ENCODE results near the gene DCAF6.
A peak's percentile ranks its signal among the peaks of the same experiment; 100 is the strongest.
"Not testable (repeated sequence)": the region's sequence is repeated elsewhere in the genome, so short reads cannot be mapped to it uniquely, and the experiment has no call there.

The DCAF6 gene, protein sequence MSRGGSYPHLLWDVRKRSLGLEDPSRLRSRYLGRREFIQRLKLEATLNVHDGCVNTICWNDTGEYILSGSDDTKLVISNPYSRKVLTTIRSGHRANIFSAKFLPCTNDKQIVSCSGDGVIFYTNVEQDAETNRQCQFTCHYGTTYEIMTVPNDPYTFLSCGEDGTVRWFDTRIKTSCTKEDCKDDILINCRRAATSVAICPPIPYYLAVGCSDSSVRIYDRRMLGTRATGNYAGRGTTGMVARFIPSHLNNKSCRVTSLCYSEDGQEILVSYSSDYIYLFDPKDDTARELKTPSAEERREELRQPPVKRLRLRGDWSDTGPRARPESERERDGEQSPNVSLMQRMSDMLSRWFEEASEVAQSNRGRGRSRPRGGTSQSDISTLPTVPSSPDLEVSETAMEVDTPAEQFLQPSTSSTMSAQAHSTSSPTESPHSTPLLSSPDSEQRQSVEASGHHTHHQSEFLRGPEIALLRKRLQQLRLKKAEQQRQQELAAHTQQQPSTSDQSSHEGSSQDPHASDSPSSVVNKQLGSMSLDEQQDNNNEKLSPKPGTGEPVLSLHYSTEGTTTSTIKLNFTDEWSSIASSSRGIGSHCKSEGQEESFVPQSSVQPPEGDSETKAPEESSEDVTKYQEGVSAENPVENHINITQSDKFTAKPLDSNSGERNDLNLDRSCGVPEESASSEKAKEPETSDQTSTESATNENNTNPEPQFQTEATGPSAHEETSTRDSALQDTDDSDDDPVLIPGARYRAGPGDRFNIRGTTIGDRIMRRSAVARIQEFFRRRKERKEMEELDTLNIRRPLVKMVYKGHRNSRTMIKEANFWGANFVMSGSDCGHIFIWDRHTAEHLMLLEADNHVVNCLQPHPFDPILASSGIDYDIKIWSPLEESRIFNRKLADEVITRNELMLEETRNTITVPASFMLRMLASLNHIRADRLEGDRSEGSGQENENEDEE

DNA sequence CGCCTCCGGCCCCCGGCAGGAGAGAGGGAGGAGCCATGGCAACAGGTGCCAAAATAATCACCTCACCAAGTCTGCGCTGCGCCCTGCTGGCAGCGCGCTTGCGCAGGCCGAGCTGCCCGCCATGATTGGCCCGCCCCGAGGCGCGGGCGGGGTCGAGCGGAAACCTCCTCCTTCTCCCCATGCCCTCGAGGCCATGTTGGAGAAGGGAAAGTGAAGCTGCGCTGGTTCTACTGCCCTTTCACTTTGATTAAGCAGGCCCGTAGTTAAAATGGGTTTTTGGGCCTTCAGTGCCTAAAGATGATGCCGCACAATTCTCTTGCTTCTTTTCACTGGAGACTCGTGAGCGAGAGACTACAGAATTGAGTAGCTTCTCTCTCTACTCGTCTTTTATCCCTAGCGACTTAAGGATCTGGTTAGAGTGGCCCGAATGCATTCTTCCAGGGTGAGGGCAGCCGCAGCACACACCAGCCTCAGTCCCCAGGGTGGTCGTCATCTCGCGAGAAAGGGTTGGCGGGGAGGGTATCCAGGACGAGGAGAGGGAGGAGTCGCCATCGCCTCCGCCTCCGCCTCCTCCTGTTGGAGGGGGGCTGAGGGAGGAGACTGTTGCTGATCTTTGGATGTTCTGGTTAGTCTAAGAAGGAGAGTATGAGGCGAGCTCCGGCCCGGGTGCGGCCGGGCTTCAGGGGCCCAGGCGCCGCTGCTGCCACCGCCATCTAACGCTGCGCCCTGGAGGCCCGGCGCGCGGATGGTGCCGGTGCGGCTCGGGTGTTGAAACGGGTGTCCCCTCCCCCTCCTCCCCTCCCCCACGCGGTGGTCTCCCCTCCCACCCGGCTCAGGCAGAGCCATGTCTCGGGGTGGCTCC lies at the start of gene DCAF6:
DCAF6 (plus strand) TSS at position 616 of the 862 bp plus-strand sequence; CDS start at position 845, 229 bp downstream.
- peak; percentile 96 to 97 for DNase-seq

DNA sequence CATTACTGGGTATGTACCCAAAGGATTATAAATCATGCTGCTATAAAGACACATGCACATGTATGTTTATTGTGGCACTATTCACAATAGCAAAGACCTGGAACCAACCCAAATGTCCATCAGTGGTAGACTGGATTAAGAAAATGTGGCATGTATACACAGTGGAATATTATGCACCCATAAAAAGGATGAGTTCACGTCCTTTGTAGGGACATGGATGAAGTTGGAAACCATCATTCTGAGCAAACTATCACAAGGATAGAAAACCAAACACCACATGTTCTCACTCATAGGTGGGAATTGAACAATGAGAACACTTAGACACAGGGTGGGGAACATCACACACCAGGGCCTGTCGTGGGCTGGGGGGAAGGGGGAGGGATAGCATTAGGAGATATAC lies 49.3 kb upstream of the DCAF6 start:
- not testable (repeated sequence) for DNase-seq

DNA sequence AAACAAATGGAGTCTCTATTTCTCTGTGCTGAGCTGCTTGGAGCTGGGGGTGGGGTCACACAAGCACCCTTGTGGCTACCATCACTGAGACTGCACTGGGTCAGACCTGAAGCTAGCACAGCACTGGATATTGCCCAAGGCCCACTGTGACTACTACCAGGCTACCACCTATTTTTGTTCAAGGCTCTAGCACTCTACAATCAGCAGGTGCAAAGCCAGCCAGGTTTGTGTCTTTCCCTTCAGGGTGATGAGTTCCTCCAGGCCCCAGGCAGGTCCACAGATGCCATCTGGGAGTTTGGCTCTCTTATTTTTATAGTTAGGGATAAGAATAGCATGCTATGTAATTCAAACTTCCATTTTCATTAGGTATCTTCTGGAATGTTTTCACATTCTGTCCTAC lies 46.1 kb upstream of the DCAF6 start:
- DNase-seq = no peak

DNA sequence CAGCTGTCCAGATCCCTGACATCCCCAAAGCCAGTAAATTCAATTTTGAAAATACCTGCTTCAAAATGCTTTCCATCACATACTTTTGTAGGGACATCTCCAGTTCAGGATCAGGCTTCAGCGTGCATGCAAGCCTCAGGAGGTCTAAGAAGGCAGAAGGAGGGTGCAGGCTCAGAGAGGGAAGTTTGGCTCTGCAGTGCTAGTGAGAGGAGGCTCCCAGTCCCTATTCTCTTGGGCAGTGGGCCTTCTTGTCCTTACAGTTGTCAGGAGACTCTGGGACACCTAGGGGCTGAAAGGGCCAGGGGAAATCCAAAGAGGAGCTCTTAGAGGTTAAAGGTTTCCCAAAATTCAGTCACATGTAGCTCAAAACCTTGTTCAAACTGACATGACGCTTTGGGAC lies 42.7 kb upstream of the DCAF6 start:
- DNase-seq = no peak

DNA sequence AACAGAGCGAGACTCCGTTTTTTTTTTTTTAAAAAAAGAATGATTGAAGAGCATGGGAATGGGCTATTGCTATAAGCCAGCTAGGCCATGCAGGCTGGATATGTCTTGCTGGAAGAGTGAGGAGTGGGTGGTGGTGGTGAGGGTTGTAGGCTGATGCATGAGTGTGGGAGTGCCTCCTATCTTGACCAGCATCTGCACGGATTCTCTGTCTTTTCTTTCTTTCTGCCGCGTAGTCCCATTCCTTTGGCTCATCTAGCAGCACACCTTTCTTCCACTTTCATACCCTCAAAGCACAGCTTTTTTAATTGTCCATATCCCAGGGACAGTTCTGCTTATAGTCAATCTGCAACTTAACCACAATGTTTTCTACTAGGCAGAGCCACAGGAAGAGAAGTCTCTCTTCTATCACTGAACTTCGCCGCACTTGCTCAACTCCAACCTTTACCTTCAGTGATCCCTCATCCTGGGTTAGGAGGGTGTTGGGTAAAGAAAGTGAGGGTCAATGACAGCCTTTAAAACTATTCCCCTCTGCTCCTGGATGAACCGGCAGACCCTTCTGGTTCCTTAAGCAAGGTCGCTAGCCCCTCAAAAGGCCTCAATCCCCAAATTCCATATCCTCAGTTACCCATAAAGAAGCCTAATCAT lies 37.8 kb upstream of the DCAF6 start:
- DNase-seq = no peak

DNA sequence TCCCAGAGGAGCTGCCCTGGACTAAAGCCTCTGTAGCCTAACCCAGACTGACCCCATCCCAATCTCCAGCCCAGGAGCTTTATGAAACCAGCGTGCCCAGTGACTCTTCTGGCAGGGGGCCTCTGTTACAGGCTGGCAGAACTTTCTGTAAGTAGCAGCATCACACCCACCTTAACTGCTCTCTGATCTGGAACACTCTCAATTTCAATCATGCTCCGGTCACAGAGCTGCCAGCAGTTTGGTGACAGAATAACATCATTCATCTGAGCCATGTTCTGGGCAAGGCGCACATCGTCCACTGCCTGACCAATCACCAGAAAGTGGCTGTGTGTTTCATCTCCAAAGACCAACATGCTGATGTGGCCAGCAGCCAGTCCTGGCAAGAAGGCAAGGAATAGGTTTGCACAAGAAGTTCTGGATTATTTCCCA lies 37.2 kb upstream of the DCAF6 start:
- no peak for DNase-seq

DNA sequence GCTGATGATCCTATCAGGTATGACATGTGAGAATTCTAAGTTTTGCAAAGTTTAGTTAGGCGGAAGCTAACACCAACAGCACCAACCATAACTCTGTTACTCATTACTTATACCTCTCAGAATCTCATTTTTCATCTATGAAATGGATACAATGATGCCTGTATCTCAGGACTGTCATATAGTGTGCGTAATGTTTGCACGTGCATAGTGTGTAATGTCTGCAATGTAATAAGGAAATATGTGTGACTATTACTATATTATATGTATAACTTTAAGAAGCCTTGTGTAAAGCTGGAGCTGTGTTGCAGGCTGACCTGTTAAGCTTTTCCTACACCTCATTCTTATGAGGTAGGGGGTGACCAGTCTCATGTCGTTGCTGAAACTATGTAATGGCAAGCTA lies 35.6 kb upstream of the DCAF6 start:
- no peak for DNase-seq

DNA sequence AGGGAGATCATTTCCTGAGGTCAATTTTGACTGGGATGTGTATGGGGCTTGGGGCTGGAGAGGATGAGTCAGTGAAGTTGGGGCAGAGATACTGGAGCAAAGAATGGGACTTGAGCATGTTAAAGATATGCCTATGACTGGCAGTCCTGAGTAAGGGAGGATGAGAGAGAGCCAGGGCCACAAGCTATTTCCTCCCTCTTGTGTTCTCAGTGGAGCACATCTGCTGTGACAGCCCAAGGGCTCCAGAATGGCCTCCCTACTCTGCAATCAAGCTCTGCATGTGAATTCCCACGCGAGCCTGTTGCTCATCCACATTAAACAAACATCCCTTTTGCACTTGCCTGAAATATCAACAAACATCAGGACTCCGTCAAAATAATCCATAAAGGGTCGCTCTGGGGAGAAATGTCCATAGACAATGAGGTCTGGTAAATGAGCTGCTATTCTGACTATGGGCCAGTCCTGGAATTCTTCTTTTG lies 31.8 kb upstream of the DCAF6 start:
- no peak for DNase-seq

DNA sequence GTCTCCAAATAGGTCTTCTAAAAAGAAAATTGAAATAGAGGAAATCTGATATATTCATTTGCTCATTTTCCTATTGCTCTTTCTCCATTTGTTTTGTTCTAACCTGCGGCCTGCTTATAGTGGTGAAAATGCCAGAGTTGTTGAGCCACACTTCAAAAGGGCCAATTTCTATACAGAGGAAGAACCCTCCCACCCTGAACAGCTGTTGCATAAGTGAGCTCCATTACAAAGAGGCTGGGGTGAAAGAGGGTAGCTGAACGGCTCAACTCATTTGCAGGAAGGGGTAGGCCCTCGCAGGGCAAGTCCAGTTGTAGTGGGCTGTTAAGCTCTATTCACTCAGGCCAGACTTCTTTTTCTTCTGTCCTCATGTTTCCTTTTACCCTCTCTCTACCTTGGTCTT lies 31.3 kb upstream of the DCAF6 start:
- DNase-seq = no peak

DNA sequence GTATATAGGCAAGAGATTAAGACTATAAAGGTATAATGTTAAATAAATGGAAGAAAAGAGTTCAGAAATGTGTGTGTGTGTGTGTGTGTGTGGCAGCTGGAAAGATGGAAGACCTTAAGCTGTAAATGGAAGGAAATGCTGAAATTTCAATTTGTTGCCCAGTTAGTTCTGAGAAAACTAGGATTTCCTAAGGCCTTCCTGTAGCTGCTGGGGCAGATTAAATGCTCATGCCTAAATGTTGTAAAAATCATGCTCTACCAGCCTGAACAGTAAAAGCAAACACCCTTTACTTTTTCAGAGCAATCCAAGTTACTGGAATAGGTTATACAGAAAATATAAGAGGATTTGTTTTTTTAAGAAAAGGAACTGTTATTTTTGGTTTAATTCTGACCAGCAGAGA lies 30.8 kb upstream of the DCAF6 start:
- DNase-seq = no peak

DNA sequence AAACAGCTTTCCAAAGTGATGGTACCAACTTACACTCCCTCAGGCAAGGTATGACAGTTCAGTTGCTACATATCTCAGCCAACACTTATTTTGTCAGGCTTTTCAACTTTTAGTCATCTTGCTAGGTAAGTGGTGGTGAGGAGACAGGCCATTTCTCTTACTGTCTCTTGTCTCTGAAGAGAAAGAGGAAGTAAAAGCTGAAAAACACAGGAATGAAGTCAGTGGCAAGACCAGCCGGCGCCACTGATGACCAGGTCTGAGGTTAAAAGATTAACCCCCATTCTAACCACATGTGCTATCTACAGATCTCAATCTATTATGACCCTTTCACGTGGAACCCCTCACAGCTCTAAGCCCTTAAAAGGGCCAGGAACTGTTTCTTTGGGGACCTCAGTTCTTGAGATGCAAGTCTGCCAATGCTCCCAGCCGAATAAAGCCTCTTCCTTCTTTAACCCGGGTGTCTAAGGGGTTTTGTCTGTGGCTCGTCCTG lies 26.7 kb upstream of the DCAF6 start:
- DNase-seq = no peak

DNA sequence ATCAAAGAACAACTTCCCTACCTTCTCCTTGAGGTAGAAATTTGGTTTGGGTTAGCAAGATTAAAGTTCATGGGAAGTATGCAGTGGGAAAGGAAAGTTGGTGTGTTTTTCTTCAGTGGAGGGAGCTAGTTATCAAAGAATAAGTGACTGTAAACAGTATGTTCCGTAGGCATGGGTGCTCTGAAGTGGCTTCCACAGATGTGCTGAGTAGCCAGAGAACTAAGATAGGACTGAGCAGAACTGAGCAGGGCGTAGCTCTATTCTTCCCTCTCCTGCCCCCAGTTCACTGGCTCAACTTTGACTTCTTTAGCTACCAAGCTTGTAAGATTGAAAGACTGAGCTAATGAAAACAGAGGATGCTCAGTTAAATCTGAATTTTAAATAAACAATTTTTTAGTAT lies 26.0 kb upstream of the DCAF6 start:
- DNase-seq = no peak

DNA sequence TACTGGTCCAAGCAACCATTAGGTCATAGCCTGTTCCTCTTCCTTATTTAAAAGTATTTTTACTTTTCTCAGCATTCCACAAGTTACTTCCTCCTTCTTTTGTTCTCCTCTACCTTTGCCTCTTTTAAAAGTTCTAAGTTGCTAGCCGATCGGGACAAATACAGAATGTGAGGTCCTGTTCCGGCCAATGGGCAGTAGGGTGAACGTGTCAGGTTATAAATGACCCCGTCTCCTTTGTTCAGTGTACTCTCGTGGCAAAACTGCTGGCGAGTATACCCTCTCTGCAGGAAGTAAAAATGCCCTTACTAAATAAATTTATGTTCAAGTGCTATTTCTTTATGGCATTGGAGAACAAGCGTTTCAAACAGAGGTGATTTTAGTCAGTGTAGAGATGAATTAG lies 25.1 kb upstream of the DCAF6 start:
- DNase-seq = no peak

DNA sequence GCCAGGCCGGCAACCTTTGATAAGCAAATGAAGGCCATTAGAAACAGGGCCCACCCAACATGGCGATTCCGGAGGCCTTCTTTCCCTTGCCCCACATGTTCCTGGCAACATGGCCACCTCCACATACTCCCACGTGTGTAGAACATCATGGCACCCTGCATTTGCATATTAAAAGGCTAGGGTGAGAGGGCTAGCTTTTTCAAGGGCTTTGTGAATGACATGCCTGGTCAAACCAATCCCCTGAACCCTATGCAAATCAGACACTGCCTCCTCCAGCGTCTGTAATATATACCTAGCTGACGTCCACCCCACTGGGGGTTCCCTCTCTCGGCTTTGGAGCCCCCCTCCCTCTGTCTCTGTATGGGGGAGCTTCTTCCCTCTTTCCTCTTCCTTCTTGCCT lies 24.2 kb upstream of the DCAF6 start:
- no peak for DNase-seq

DNA sequence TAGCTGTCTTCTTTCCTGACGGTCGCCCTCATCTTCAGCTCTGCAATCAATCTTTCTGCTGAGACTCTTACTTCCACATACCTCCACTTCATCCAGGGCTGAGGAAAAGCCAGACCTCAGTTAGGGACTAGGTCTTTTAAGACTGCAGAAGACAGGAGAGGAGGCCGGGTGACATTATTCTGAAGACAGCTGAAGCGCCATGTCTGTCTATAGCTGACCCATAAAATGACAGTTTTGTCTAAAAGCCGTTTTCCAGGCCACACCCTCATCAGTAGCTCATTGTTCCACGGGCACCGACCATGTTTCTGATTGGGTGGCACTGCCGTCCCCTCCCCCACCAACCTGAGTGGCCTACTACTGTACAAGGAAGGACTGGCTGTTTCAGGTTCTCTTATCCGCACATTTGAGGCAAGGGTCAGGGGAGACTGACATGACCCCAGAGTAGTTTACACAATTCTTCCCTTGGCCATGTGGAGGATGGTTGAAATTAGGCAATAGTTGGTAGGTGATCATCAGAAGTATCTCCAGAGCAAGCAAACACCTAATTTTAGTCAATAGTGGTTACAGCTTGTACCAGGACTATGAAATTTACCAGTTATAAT lies 22.5 kb upstream of the DCAF6 start, which contains the start of gene ADCY10:
ADCY10 (minus strand) TSS at position 240 of the 602 bp plus-strand sequence. CDS start 8,994 bp downstream, outside the sequence.
- no peak for DNase-seq

DNA sequence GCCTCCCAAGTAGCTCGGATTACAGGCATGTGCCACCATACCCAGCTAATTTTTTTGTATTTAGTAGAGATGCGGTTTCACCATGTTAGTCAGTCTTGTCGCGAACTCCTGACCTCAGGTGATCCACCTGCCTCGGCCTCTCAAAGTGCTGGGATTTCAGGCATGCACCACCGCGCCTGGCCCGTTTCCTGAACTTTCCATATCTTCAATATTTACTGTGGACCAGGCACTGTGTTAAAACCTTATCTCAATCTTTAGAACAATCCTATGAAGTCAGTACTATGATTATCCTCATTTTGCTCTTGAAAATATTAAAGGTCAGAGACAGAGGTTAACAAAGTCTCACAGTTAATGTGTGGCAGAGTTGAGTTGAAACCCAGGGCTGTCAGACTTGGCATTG lies 20.9 kb upstream of the DCAF6 start:
- no peak for DNase-seq

DNA sequence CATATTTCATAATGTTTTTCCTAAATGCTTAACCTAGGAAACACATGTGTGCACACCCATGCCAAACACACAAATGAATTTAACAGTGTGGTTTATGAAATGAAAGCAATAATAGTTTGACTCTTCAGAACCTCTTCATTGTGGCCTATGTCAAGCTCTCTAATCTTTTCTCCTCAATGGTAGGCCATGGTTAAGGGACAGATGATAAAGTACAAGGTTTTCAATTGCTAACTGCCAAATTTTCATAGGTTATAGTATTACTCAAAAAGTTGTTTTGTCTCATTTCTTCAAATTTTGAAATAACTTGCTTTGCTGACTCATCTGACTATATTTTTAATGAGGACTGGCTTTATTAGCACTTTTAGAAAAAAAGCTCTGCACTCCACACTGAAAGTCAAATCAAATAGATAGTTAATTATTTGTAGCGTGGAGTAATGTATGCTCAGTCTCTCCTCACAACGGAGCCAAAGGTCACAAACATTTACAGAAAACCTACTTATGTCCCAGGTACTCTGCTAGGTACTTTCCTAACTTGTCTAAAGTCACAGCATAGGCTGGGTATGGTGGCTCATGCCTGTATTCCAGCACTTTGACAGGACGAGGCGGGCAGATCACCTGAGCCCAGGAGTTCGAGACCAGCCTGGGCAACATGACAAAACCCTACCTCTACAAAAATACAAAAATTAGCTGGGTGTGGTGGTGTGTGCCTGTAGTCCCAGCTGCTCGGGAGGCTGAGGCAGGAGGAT lies 19.5 kb upstream of the DCAF6 start:
- no peak for DNase-seq

DNA sequence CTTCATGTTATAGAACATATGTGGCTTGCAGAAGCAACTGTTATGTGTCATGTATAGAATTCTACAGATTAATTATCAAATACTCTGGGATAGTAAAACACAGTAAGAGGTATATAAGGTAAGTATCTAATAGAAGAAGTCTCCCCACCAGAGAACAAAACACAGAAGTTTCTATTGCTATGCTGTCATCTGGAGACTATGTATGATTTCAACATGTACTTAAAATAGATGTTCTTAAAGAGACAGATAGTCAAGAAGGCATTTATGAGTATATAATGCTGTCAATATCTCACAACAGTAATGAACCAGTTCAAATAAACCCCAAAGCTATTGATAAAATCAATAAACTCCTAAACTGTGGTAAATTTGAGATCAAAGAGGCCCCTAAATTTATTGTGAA lies 14.5 kb upstream of the DCAF6 start:
- no peak for DNase-seq

DNA sequence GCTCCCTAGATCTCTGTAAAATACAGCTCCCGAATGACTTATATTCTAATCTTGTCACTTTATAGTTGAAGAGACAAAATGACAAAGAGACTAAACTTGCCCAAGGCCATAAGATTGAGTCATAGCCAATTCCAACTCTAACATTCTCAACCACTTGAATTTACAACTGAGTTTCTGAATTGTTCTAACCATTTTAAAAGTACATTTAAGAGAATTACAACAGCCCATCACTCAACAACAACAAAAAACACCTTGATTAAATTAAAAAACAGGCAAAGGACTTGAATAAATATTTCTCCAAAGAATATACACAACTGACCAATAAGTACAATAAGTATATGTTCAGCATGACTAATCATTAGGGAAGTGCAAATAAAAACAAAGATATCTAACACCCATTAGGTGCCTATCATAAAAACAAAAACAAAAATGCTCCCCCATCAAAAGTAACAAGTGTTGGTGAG lies 13.8 kb upstream of the DCAF6 start:
- DNase-seq = no peak

DNA sequence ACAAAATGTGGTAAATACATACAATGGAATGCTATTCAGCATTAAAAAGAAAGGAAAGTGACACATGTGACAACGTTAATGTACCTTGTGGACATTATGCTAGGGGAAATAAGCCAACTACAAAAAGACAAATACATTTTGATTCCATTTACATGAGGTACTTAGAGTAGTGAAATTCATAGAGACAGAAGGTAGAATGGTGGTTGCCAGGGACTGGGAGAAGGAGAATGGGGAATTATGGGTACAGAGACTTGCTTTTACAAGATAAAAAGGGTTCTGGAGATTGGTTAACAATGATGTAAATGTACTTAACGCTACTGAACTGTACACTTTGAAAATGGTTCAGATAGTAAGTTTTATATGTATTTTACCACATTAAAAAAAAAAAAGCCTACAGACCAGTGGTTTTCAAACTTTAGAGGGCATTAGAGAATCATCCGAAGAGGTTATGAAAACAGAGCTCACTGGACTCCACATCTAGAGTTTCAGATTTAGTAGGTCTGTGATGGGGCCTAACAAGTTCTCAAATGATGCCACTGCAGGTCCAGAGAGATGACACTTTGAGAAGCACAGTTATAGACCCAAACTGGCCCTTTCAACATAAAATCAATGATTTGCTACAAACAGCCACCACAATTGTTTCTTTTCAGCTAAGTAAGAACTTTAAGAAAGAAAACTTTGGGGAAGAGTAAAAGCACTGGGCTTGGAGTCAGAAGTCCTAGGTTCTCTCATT lies 13.0 kb upstream of the DCAF6 start:
- no peak for DNase-seq

Data from activated CD4-positive, alpha-beta T cell treated with anti-CD3 and anti-CD28 coated beads, Interleukin-2, amount 50 U/mL, for 4 hours (primary cell).